Left cardiac atrium (tissue), 4 donors: Measurements from ENCODE around the gene MLLT6. TPM values are rescaled to one million over a fixed set of nuclear protein-coding genes. Genes with fewer than 3 reads are reported as not detected.

Source experiments
- ATAC-seq, 2 donors: fragments of 200-7000 bp; cut with Tn5 transposase; one replicate each; pipeline ENCODE4 v1.9.1; 2020; ENCODE audit warnings: mild to moderate bottlenecking in 2 of 2, moderate library complexity in 2 of 2
- DNase-seq: peaks from one replicate; pipeline ENCODE4 v3.0.0-alpha.2; 2020
- intact Hi-C, 2 donors: fragments of 100-400 bp; cut with DNase I; formaldehyde crosslinking; loops; one replicate each; pipeline versions ENCODE4 v1.14.1 to v1.15.1; 2022 to 2023
- total RNA-seq, 2 donors: library from RNA; stranded (reverse); fragmentation: NEBNext Ultra II Directional; extraction: Animal tissue kit (Norgen Biotek cat#: 25700); gene quantifications; one replicate each; pipeline ENCODE4 v1.2.1, GENCODE V29; 2021
- donor health status: DM: no; HTN: yes; CAD: no.
- donor health status: DM: no; HTN: yes; CAD: no; lungs with severe emphysema.
- donor health status: DM: yes; HTN: yes; CAD: no.
- donor health status: Dilated cardiomyopathy.

The MLLT6 gene
- total RNA-seq, 2 donors from 2014 or later = 76.1 to 88.9 TPM

- intact Hi-C loops = no loop called here
- DNase-seq (peak; percentile 44), ATAC-seq (no peak)
Observed at GRCh38 chr17:38673707-38674013, 31.4 kb upstream of the MLLT6 start.

DNA sequence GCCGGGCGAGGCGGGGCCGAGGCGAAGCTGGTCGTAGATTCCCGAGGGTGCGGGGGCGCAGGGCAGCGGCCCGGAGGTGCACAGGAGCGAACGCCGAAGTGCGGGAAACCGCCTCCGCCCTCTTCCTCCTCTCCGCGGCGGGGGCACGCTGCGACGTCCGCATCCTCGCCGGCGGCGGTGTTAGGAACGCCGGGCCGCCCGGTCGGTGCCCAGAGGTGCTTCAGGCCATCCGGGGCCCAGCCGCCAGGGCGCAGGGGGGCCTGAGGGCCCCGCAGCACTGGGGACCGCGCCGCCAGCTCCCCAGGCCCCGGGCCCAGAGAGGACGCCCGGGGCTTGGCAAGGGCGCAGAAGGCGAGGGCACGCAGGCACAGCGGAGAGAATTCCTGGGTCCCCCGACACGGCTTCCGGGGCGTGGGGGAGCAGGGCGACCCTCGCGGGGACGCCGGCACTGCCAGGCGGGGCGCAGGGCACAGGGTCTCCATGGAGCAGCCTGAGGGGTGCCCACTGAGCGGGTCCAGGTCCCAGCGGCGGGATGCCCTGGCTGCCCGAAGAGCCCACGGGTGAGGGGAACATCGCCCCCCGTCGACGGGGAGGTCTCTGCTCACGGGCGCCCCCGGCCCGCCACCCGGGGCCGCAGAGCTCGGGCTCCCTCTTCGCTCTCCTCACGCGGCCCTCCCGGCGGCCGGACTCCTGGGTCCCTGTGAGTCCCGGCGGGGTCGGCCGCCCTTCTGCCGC lies 30.9 kb upstream of the MLLT6 start:
- intact Hi-C loops = no loop called here
- ATAC-seq = peak; percentile 8 to 10

DNA sequence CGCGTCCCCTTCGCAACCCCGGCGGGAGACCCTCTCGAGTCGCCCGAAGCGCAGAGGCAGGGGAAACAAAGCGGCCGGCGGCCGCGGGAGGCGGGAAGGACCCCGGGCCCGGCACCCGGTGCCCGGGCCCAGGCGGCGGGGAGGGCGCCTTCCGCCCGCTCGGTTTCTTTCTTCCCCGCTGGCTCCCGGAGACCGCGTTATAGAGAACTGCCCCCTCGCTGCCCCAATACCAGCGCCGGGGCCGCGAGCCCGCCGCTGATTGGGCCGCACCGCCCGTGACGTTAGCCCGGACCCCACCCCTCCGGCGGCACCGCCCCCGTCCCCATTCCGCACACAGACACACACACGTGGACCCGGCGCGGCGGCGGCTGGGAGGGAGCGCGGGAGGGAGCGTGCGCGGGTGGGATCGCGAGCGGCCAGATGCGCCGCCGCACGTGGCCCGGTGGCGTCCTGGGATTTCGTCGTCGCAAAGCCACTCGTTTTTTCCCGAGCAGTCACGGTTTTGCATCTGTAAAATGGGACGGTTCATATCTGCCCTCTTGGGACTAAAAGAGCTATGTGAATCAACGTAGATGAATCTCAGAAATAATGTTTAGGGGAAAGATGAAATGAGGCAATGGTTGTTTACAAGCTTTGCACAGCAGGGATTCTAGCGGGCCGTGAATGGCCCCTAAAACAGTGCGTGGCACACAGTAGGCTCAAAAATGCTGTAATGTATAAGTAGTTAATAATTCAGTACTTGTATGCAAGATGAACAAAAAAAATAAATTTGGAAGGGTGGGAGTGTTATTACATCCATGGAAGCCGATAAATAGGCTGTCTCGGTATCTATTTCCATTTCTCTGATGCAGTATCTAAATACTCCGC lies 30.1 kb upstream of the MLLT6 start, which contains the start of gene EPOP:
EPOP (minus strand) TSS at position 209 of the 867 bp plus-strand sequence. CDS start 462 bp downstream, outside the sequence.
- DNase-seq = peak; percentile 91
- intact Hi-C loops = loop anchor here in 1 of 2 donors (5.0 kb wide), 1 partner anchor 57 kb away; the partner anchor contains the start of gene CISD3
- ATAC-seq = peak; percentile 92 to 93

More for the DNA sequence above, 30.9 kb upstream of the MLLT6 start:
- DNase-seq = peak; percentile 28

GRCh38 chr17:38676706-38677504 lies 28.2 kb upstream of the MLLT6 start:
- peak; percentile 85 for DNase-seq
- ATAC-seq = peak; percentile 68 to 69
- intact Hi-C loops = loop anchor here (2.0 to 5.0 kb wide), 2 partner anchors 55 to 58 kb away; partner anchors contain the start of gene CISD3 (in 1 of the 2)

DNA sequence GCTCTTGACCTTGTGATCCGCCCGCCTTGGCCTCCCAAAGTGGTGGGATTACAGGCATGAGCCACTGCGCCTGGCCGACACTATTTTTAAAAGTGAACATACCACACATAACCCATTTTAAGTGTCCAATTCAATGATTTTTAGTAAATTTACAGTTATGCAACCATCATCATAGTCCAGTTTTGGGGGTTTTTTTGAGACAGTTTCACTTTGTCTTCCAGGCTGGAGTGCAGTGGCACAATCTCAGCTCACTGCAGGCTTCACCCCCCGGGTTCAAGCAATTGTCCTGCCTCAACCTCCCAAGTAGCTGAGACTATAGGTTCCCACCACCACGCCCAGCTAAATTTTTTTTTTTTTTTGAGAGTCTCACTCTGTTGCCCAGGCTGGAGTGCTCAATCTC lies 27.3 kb upstream of the MLLT6 start:
- ATAC-seq (no peak), DNase-seq (no peak)
- intact Hi-C loops = loop anchor here (2.0 to 5.0 kb wide), 2 partner anchors 54 to 57 kb away; partner anchors contain the start of gene CISD3 (in 1 of the 2)

DNA sequence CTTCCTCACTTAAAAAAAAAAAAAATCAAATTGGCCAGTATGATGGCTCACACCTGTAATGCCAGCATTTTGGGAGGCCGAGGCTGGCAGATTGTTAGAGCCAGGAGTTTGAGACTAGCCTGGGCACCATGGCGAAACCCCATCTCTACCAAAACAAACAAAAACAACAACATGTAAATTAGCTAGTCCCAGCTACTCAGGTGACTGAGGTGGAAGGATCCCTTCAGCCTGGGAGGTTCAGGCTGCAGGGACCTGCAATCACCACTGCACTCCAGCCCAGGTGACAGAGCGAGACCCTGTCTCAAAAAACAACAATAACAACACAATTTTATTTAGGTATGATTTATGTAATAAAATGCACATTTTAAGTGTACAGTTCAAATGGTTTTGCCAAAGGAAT lies 24.0 kb upstream of the MLLT6 start:
- no peak for ATAC-seq
- intact Hi-C loops = no loop called here
- DNase-seq = no peak

DNA sequence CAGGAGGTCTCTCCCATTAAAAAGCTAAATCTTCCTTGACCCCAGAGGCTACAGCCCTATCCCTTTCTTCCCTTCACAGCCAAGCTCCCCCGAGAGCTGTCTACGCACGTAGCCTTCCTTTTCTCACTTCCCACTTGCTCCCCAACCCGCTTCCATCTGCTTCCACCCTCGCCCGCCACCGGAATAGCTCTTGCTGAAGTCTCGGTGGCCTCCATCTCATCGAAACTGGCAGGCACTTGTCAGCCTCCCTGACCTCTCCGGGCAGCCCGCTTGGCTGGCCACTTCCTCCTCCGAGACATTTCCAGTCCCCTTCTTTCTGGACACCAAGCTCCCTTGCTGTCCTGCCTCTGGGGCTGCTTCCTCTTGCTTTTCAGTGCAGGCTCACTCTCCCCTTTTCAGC lies 19.6 kb upstream of the MLLT6 start:
- intact Hi-C loops = no loop called here
- DNase-seq (peak; percentile 47), ATAC-seq (peak in 1 of 2 donors; percentile 52)

GRCh38 chr17:38687286-38687685 lies 17.8 kb upstream of the MLLT6 start:
- no peak for DNase-seq
- intact Hi-C loops = no loop called here
- no peak for ATAC-seq

GRCh38 chr17:38690386-38690785 lies 14.7 kb upstream of the MLLT6 start:
- DNase-seq = no peak
- intact Hi-C loops = loop anchor here in 1 of 2 donors (5.0 kb wide), 1 partner anchor 42 kb away; the partner anchor contains the start of gene CISD3
- no peak for ATAC-seq

DNA sequence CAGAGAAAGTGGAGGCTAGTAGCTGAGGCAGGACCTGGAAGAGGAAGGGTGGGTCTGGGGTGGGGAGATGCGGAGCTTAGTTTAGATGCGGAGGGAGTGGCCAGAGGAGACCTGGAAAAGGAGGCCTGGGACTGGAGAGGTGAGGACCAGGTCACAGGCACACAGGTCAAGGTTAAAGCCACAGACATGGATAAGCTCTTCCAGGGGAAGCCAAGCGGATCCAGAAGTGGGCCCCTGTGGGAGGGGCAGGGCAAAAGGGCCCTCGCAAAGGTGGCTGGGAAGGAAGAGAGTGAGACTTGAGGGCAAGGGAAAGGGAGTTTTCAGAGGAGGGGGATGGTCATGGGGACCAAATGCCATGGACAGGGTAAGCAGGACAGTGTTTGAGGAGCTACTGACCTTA lies 13.9 kb upstream of the MLLT6 start:
- no peak for ATAC-seq
- DNase-seq = no peak
- intact Hi-C loops = loop anchor here in 1 of 2 donors (5.0 kb wide), 1 partner anchor 41 kb away; the partner anchor contains the start of gene CISD3

DNA sequence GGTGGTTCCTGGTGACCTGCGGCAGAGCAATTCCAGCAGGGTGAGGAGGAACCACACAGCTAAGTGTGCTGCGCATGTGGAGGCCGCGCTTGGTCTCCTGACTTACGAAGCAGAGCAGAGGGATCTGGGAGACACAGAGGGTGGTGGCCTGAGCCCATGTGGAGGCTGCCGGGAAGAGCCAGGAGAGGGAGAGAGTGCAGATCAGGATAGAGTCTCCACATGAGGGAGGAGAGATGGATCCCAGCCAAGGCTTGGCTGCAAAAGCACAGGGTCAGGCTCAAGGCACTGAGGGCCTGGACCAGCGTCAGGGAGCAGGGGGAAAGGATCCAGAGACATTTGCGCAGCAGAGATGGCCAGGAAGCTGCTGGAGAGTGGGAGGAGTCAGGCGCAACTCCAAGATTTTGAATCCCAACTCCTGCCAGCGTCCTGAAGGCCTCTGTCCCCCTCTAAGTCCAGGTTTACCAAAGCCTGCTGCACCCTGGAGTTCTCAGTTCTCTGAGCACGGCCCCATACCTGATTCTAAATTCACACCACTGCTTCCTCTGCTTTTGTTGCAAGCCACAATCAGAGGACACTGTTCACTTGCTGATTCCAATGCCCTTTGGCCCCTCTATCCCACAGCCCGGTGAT lies 11.3 kb upstream of the MLLT6 start:
- DNase-seq (peak; percentile 91), ATAC-seq (peak; percentile 98 to 99)
- intact Hi-C loops = loop anchor here in 1 of 2 donors (5.0 kb wide), 1 partner anchor 38 kb away; the partner anchor contains the start of gene CISD3

- ATAC-seq (no peak), DNase-seq (no peak)
- intact Hi-C loops = loop anchor here in 1 of 2 donors (5.0 kb wide), 1 partner anchor 35 kb away; the partner anchor contains the start of gene CISD3
Observed at GRCh38 chr17:38697061-38697820, 7.8 kb upstream of the MLLT6 start.

DNA sequence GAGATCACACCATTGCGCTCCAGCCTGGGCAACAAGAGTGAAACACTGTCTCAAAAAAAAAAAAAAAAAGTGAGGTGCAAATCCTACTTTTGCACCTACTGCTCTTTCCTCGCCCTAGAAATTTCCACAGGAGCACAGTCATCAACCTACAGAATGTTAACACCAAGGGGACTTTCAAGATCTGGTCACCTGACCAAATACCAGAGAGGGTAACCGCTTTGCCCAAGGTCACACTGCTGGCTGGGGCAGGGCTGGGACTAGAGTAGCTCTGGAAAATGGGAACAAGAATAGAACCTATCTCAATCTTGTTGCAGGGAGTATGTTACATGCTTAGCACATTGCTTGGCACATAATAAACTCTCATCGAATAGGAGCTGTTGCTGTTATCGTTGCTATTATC lies 6.3 kb upstream of the MLLT6 start:
- ATAC-seq (no peak), DNase-seq (no peak)
- intact Hi-C loops = loop anchor here in 1 of 2 donors (5.0 kb wide), 1 partner anchor 34 kb away; the partner anchor contains the start of gene CISD3

DNA sequence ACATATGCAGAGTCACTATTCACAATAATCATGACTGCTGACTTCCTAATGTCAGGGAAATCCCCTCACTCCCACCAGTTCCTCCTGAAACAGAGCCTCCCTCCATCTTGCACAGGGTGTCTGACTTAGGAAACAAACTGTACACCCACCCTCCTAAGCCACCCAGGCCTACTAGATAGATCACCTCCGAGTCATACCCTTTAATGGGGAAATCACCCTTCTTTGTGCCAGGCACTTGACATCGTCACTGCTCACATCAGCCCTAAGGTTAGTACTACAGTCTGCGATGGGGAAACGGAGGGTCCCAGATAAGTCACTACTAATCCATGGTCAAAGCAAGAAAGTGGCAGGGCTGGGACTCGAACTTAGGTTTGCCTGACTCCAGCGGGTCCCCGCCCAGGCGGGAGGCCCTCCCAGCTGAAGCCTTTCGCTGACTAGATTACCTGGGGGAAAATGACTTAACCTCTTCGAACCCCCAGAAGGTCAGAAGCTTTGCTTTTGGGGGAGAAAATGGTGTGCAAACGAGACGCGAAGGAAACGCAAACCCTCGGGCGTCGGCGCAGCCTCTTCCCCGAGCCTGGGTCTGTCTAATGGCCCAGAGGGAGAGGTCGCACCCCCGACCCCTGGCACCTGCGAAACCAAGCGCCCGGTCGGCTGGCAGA lies 3.4 kb upstream of the MLLT6 start:
- intact Hi-C loops = loop anchor here in 1 of 2 donors (5.0 kb wide), 1 partner anchor 46 kb away; the partner anchor contains the start of gene PCGF2
- DNase-seq (no peak), ATAC-seq (no peak)

GRCh38 chr17:38702166-38702915 lies 2.7 kb upstream of the MLLT6 start:
- peak; percentile 73 to 82 for ATAC-seq
- intact Hi-C loops = loop anchor here in 1 of 2 donors (5.0 kb wide), 1 partner anchor 45 kb away; the partner anchor contains the start of gene PCGF2
- peak; percentile 91 for DNase-seq
